D721Med (cell line): ENCODE measurements around the gene SYNM.

Experiments
- DNase-seq: peaks from one replicate; pipeline ENCODE4 v3.0.0; 2011; ENCODE audit warnings: low spot score; ENCODE audit not compliant: insufficient read length
- FAIRE-seq: peaks from 2 replicates; lab custom pipeline; 2011; peaks lifted over from hg19 to GRCh38; lab: Jason Lieb, UNC
- TF ChIP-seq, protein P1 (sequence below): IDR thresholded peaks from 2 replicates; pipeline ENCODE4 v1.5.1; 2012; ENCODE audit warnings: mild to moderate bottlenecking, control low read depth; ENCODE audit not compliant: insufficient read depth; ENCODE audit errors: missing control alignments

The SYNM gene

GRCh38 chr15:99143242-99143641, 38.4 kb downstream of the SYNM start:
- FAIRE-seq (no peak), DNase-seq (no peak)
- TF ChIP-seq, protein P1, sequence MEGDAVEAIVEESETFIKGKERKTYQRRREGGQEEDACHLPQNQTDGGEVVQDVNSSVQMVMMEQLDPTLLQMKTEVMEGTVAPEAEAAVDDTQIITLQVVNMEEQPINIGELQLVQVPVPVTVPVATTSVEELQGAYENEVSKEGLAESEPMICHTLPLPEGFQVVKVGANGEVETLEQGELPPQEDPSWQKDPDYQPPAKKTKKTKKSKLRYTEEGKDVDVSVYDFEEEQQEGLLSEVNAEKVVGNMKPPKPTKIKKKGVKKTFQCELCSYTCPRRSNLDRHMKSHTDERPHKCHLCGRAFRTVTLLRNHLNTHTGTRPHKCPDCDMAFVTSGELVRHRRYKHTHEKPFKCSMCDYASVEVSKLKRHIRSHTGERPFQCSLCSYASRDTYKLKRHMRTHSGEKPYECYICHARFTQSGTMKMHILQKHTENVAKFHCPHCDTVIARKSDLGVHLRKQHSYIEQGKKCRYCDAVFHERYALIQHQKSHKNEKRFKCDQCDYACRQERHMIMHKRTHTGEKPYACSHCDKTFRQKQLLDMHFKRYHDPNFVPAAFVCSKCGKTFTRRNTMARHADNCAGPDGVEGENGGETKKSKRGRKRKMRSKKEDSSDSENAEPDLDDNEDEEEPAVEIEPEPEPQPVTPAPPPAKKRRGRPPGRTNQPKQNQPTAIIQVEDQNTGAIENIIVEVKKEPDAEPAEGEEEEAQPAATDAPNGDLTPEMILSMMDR = no peak

GRCh38 chr15:99143655-99144610, 39.1 kb downstream of the SYNM start:
- TF ChIP-seq, protein P1 = no peak
- DNase-seq (no peak), FAIRE-seq (no peak)

GRCh38 chr15:99145005-99145404, 40.1 kb downstream of the SYNM start:
- FAIRE-seq (no peak), DNase-seq (no peak)
- TF ChIP-seq, protein P1 = no peak

GRCh38 chr15:99145778-99146177, 40.9 kb downstream of the SYNM start:
- no peak for FAIRE-seq
- TF ChIP-seq, protein P1 = no peak
- DNase-seq = no peak

DNA sequence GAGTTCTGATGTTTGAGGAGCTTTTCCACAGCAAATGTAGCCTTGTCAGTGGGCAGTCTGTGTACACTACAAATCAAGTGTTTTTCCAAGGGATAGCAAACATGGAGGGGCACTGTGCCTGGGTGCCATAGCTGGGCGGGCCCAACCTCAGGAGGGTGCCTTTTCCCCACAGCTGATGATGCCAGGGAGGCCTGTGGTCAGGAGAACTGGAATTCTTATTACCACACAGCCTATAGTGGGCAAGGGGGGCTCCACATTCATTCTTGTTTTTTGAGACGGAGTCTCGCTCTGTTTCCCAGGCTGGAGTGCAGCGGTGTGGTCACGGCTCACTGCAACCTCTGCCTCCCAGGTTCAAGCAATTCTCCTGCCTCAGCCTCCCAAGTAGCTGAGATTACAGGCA, 41.8 kb downstream of the SYNM start:
- TF ChIP-seq, protein P1 = no peak
- FAIRE-seq (no peak), DNase-seq (no peak)

- DNase-seq = no peak
- FAIRE-seq = no peak
These were observed 44.0 kb downstream of the SYNM start for GRCh38 chr15:99148851-99149276.

More at GRCh38 chr15:99148851-99149276, 44.0 kb downstream of the SYNM start:
- TF ChIP-seq, protein P1 = no peak
